HepG2 (cell line): ENCODE data around the gene CD109. TPM values are rescaled to one million over a fixed set of nuclear protein-coding genes. Genes with fewer than 3 reads are reported as not detected.
A peak's percentile ranks its signal among the peaks of the same experiment; 100 is the strongest.

Experiments
- ATAC-seq: fragments of 200-7000 bp; cut with Tn5 transposase; 3 replicates; pipeline ENCODE4 v1.9.1; 2020; ENCODE audit warnings: mild to moderate bottlenecking, moderate library complexity
- BruUV-seq: library from RNA; stranded (reverse); fragments of 400-500 nt; replicated peaks from 2 replicates; lab custom pipeline; 2021; lab: Mats Ljungman, UMichigan
- CTCF ChIA-PET: fragments of 300-600 bp; formaldehyde crosslinking; extraction: SDS; loops from one replicate; lab custom pipeline; 2021; ENCODE audit warnings: low total read pairs, inconsistent platforms, low intra/inter-chr PET ratio; lab: Yijun Ruan, JAX
- POLR2A ChIA-PET: fragments of 350-600 bp; sonication (Branson Sonifier 250); formaldehyde crosslinking; loops from one replicate; lab custom pipeline; 2020; ENCODE audit warnings: antibody characterized with exemption, inconsistent platforms; lab: Yijun Ruan, JAX
- DNase-seq: peaks from one replicate; pipeline ENCODE4 v3.0.0-alpha.2; 2015; ENCODE audit warnings: low spot score
- FAIRE-seq: peaks from 3 replicates; lab custom pipeline; 2011; peaks lifted over from hg19 to GRCh38; lab: Jason Lieb, UNC
- H2AFZ ChIP-seq: one replicate; pipeline ENCODE4 v1.6.1; 2011; ENCODE audit warnings: low read length, inconsistent platforms
- H3K27ac ChIP-seq: fragments of 300-600 bp; 3 replicates; pipeline ENCODE4 v1.8.0; 2011; ENCODE audit warnings: mixed run types, mild to moderate bottlenecking, mixed read lengths, low read length, inconsistent platforms; ENCODE audit not compliant: insufficient read depth; ENCODE audit errors: extremely low read length
- H3K27me3 ChIP-seq, 2 experiments: fragments of 200-600 bp in 1 of 2; 2 replicates in 1 of 2; 3 replicates in 1 of 2; pipeline versions ENCODE4 v1.6.0 to v1.8.0; 2011; ENCODE audit warnings: low read length in 2 of 2, mild to moderate bottlenecking in 2 of 2, moderate library complexity in 2 of 2, inconsistent platforms in 1 of 2; ENCODE audit not compliant: insufficient read depth in 2 of 2, control insufficient read depth in 1 of 2
- H3K36me3 ChIP-seq, 2 experiments: fragments of 200-600 bp in 1 of 2; replicated peaks in 1 of 2; 2 replicates in 1 of 2; 3 replicates in 1 of 2; pipeline versions ENCODE4 v1.5.1 to v1.8.0; 2011; ENCODE audit warnings: low read length in 2 of 2, inconsistent platforms in 1 of 2; ENCODE audit not compliant: insufficient read depth in 2 of 2, control insufficient read depth in 1 of 2
- H3K4me1 ChIP-seq: 2 replicates; pipeline ENCODE4 v1.5.1; 2012; ENCODE audit warnings: low read length, inconsistent platforms; ENCODE audit not compliant: insufficient read depth
- H3K4me2 ChIP-seq: 2 replicates; pipeline ENCODE4 v1.6.0; 2011; ENCODE audit warnings: low read depth, low read length, inconsistent platforms
- H3K4me3 ChIP-seq, 3 experiments: fragments of 200-600 bp in 1 of 3; sonication (generic), shearing (Covaris generic) in 1 of 3; replicated peaks in 1 of 3; 2 replicates each; pipeline ENCODE4 v1.5.1; 2011 to 2016; ENCODE audit warnings: low read length in 3 of 3, inconsistent platforms in 2 of 3, low read depth in 2 of 3, mild to moderate bottlenecking in 2 of 3, control low read depth in 1 of 3, mixed read lengths in 1 of 3; ENCODE audit not compliant: insufficient read depth in 1 of 3
- H3K79me2 ChIP-seq: one replicate; pipeline ENCODE4 v1.6.1; 2011; ENCODE audit warnings: low read length, inconsistent platforms; ENCODE audit not compliant: insufficient read depth
- H3K9ac ChIP-seq: 2 replicates; pipeline ENCODE4 v1.6.0; 2011; ENCODE audit warnings: mild to moderate bottlenecking, low read depth, low read length, inconsistent platforms; ENCODE audit not compliant: insufficient read depth
- H3K9me3 ChIP-seq: 2 replicates; pipeline ENCODE4 v1.5.1; 2012; ENCODE audit warnings: mild to moderate bottlenecking, low read length
- H4K20me1 ChIP-seq: 2 replicates; pipeline ENCODE4 v1.6.0; 2011; ENCODE audit warnings: inconsistent platforms, mild to moderate bottlenecking, low read length, moderate library complexity; ENCODE audit not compliant: insufficient read depth
- CREB1 ChIP-seq, 2 experiments: fragments of 450-650 bp in 1 of 2; IDR thresholded peaks; 2 replicates each; pipeline ENCODE4 v1.6.1; 2016 to 2017; ENCODE audit warnings: control low read depth in 1 of 2, mild to moderate bottlenecking in 1 of 2, missing compliant biosample characterization in 1 of 2, missing genetic modification characterization in 1 of 2
- ZNF660 ChIP-seq: sonication (generic); formaldehyde crosslinking; IDR thresholded peaks from 2 replicates; pipeline ENCODE4 v1.5.1; 2020; ENCODE audit warnings: mild to moderate bottlenecking, low read depth, missing genetic modification reagents, borderline replicate concordance
- WGBS: methylation state at CpG from one replicate; pipeline ENCODE4 v1.1.6; 2017; ENCODE audit warnings: low lambda C conversion rate; 5-methylcytosine and 5-hydroxymethylcytosine counted together
- in situ Hi-C: cut with HindIII; loops from 2 replicates; pipeline ENCODE4 v1.10.0; 2017; ENCODE audit warnings: low pct_unique_long_range_greater_than_20kb; ENCODE audit not compliant: extremely low pct_ligation_motif_present
- intact Hi-C: fragments of 100-400 bp; cut with micrococcal nuclease; formaldehyde crosslinking; loops from one replicate; pipeline ENCODE4 v1.10.0; 2022; ENCODE audit not compliant: unreplicated experiment
- polyA plus RNA-seq, 8 experiments: library from polyadenylated mRNA; depleted of rRNA in 3 of 8; stranded (reverse) in 7 of 8; unstranded in 1 of 8; fragments of >200 nt; fragmentation: Illumina TruSeq in 4 of 8; extraction: Trizol in 4 of 8; gene quantifications; 2 replicates each; pipeline versions ENCODE4 v1.2.1 to v1.2.3, GENCODE V29; 2011 to 2016; ENCODE audit warnings: low read depth in 4 of 8, missing spikeins in 1 of 8, mixed read lengths in 1 of 8; ENCODE audit not compliant: insufficient read depth in 1 of 8
- total RNA-seq, 5 experiments: library from RNA; depleted of rRNA; stranded (reverse); fragments of >200 nt; fragmentation: Illumina TruSeq; extraction: Trizol; gene quantifications; 2 replicates each; pipeline ENCODE4 v1.2.3, GENCODE V29; 2016; ENCODE audit warnings: low read depth in 1 of 5
- TF ChIP-seq, protein P1 (sequence below): sonication (generic); formaldehyde crosslinking; IDR thresholded peaks from 2 replicates; pipeline ENCODE4 v1.5.0; 2020; ENCODE audit warnings: mild to moderate bottlenecking, missing genetic modification reagents
- TF ChIP-seq, protein P2 (sequence below): sonication (generic); formaldehyde crosslinking; IDR thresholded peaks from 2 replicates; pipeline ENCODE4 v1.8.1; 2023; ENCODE audit warnings: mild to moderate bottlenecking, inconsistent platforms, moderate library complexity, missing genetic modification reagents, borderline replicate concordance

The CD109 gene
- total and polyA plus RNA-seq, 2 of the 13 experiments (the other 11 are each of a cell fraction or from before 2014, with no cell fraction given): 0.93 to 2.1 TPM

GRCh38 chr6:73732845-73733675 lies 37.1 kb downstream of the CD109 start (continued):
- TF ChIP-seq, protein P1, sequence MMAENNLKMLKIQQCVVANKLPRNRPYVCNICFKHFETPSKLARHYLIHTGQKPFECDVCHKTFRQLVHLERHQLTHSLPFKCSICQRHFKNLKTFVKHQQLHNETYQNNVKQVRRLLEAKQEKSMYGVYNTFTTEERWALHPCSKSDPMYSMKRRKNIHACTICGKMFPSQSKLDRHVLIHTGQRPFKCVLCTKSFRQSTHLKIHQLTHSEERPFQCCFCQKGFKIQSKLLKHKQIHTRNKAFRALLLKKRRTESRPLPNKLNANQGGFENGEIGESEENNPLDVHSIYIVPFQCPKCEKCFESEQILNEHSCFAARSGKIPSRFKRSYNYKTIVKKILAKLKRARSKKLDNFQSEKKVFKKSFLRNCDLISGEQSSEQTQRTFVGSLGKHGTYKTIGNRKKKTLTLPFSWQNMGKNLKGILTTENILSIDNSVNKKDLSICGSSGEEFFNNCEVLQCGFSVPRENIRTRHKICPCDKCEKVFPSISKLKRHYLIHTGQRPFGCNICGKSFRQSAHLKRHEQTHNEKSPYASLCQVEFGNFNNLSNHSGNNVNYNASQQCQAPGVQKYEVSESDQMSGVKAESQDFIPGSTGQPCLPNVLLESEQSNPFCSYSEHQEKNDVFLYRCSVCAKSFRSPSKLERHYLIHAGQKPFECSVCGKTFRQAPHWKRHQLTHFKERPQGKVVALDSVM: no peak
- TF ChIP-seq, protein P2, sequence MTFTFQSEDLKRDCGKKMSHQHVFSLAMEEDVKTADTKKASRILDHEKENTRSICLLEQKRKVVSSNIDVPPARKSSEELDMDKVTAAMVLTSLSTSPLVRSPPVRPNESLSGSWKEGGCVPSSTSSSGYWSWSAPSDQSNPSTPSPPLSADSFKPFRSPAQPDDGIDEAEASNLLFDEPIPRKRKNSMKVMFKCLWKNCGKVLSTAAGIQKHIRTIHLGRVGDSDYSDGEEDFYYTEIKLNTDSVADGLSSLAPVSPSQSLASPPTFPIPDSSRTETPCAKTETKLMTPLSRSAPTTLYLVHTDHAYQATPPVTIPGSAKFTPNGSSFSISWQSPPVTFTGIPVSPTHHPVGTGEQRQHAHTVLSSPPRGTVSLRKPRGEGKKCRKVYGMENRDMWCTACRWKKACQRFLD (CRISPR knock-in tag): no peak
- TF ChIP-seq, all 625 proteins: peak for 6

DNA sequence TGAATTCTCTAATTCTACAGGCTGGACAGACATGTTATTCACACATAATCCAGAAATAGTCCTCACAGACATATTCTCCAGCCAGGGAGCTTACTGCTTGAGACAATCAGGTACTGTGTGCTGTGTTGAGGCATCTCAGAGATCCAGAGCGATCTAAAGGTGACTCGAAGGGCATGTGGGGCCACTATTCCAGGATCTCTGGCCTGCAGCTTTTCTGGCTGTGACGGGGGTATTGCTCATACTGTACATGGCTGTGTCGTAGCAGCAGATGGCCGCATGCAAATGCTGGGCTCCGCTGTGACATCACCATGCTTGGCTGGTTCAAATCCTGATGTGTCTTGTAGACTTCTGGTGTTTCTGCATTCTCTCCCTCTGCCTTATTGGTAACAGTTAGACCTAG lies 37.8 kb downstream of the CD109 start:
- Histone ChIP-seq H4K20me1 (no peaks in the 10 kb centered on the region), H2AFZ (no peak overlapping the region), H3K4me3 (no peak overlapping the region), H3K36me3 (no peaks in the 10 kb centered on the region), H3K4me2 (no peak overlapping the region), H3K27me3 (no peaks in the 10 kb centered on the region), H3K9me3 (no peaks in the 10 kb centered on the region), H3K27ac (no peak overlapping the region), H3K9ac (no peak overlapping the region), H3K4me1 (no peaks in the 10 kb centered on the region), H3K79me2 (no peaks in the 10 kb centered on the region)
- DNase-seq (no peak), ATAC-seq (peak; percentile 27; the same call in 2 of the 3 replicates), FAIRE-seq (no peak)
- intact Hi-C loops: loop anchor here (1.0 kb wide), 1 partner anchor 58 kb away; no protein-coding TSS in a partner anchor
- TF ChIP-seq CREB1 (IDR thresholded peaks at IDR 0.05) (0 out of 2 replicates have a peak, but pooled peaks have one; percentile 3), CREB1 (CRISPR knock-in tag; IDR thresholded peaks at IDR 0.05) (no peak), ZNF660 (CRISPR knock-in tag) (no peak)
- POLR2A ChIA-PET: interaction anchor here (1.5 kb wide), 1 partner anchor 79 kb away, joined by 4 read pairs; no protein-coding TSS in a partner anchor
- CTCF ChIA-PET: interaction anchor here (0.7 to 4.2 kb wide), 2 partner anchors 55 to 58 kb away, joined by 5 to 60 read pairs; no protein-coding TSS in a partner anchor
- BruUV-seq: no TSS peak
- in situ Hi-C loops: loop anchor here (5.0 to 25.0 kb wide), 2 partner anchors 56 to 1479 kb away; partner anchors contain the start of gene COL12A1
- 64% methylated on average over 6 of the region's 6 CpGs for WGBS
